Neural progenitor cell (in vitro differentiated cells): ENCODE results near the gene CYB5D1.

Experiments used
- EZH2phosphoT487 ChIP-seq: fragments of 200-600 bp; sonication (generic); IDR thresholded peaks from 2 replicates; pipeline ENCODE4 v1.6.1; 2017; ENCODE audit warnings: antibody characterized with exemption
- TF ChIP-seq, protein P1 (sequence below): fragments of 200-600 bp; sonication (generic); IDR thresholded peaks from 2 replicates; pipeline ENCODE4 v1.5.1; 2017; ENCODE audit warnings: antibody characterized with exemption, mild to moderate bottlenecking

DNA sequence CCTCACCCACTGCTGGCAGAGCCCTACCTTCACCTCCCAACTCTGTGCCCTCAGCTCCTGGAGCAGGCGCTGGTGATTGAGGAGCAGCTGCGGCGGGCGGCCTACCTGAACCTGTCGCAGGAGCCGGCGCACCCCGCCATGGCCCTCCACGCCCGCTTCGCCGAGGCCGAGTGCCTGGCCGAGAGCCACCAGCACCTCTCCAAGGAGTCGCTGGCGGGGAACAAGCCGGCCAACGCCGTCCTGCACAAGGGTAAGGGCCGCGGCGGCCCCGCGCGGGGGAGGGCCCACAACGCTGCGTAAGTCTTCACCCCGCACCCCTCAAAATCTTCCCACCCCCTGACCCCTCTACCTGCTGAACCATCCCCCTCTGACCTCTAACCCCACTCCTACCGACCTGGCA lies 51.3 kb downstream of the CYB5D1 start:
- TF ChIP-seq, protein P1, sequence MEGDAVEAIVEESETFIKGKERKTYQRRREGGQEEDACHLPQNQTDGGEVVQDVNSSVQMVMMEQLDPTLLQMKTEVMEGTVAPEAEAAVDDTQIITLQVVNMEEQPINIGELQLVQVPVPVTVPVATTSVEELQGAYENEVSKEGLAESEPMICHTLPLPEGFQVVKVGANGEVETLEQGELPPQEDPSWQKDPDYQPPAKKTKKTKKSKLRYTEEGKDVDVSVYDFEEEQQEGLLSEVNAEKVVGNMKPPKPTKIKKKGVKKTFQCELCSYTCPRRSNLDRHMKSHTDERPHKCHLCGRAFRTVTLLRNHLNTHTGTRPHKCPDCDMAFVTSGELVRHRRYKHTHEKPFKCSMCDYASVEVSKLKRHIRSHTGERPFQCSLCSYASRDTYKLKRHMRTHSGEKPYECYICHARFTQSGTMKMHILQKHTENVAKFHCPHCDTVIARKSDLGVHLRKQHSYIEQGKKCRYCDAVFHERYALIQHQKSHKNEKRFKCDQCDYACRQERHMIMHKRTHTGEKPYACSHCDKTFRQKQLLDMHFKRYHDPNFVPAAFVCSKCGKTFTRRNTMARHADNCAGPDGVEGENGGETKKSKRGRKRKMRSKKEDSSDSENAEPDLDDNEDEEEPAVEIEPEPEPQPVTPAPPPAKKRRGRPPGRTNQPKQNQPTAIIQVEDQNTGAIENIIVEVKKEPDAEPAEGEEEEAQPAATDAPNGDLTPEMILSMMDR, result no peak
- no peak for TF ChIP-seq EZH2phosphoT487
